Measurements from ENCODE around the gene FAM83D. TPM values are rescaled to one million over a fixed set of nuclear protein-coding genes. Genes with fewer than 3 reads are reported as not detected.

FAM83D gene
- total and polyA plus RNA-seq, 2 of the 4 experiments (the other 2 are of a cell fraction): 20.4 to 26.4 TPM

DNA sequence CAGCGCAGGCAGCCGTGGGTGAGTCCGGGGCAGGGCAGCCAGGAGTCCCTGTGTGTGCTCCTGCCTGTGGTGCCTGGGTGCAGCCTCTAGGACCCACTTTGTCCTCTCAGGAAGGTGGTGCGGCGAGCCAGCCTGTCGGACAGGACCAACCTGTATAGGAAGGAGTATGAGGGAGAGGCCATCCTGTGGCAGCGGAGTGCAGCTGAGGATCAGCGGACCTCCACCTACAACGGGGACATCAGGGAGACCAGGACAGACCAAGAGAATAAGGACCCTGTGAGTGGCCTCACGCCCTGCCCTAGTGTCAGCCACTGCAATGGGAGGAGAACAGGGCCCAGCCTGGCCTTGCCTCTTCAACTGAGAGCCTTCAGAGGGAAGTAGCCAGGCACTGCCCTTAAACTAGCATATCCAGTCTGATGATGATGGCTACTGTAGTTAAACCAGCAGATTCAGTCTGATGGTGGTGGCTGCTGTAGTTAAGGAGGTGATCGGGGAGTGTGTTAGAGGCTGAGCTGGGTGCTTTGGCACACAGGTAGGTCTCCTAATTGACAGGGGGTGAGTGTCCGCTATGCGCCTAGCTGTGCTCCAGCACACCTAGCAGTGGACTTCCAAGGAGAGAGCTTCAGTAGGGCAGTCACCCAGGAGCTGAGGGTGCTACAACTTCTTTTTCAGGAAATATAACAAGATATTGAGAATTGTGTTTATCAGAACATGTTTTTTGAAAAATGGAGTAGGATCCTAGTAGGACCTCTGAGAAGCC, 18.1 kb upstream of the FAM83D start:
- no peak for TF ChIP-seq RCOR1 (IDR thresholded peaks at IDR 0.05; ENCODE audit: insufficient replicate concordance, low read length)
- no peak overlapping the region for H2AFZ ChIP-seq (replicated peaks; ENCODE audit: low read length, poor library complexity)
- no peak overlapping the region for H3K14ac ChIP-seq (replicated peaks; ENCODE audit: low read depth, low read length)
- no peaks in the 10 kb centered on the region for H3K79me1 ChIP-seq (ENCODE audit: low read depth in 1 of 2, low read length in 2 of 2)
- whole genome bisulfite sequencing, 2 experiments (ENCODE audit: extremely low coverage in 2 of 2, insufficient read length in 1 of 2): 80% methylated on average over 1 of the region's 13 CpGs; no CpG with 5 or more reads in 1 of the 2 experiments
- H3K36me3 ChIP-seq (ENCODE audit: control insufficient read depth, insufficient read depth, low read length): no peaks in the 10 kb centered on the region
- DNase-seq: no peak
- H2BK5ac ChIP-seq (ENCODE audit: low read depth, low read length, poor library complexity, severe bottlenecking): no peak overlapping the region
- no peak overlapping the region for H3K9ac ChIP-seq (ENCODE audit: low read depth, low read length)
- peaks cover 14% of the 10 kb centered on the region for H3K27me3 ChIP-seq (ENCODE audit: control insufficient read depth, insufficient read depth, low read length)
- H2AK9ac ChIP-seq (replicated peaks; ENCODE audit: low read depth, low read length, poor library complexity): no peak overlapping the region
- H3K4me2 ChIP-seq (ENCODE audit: low read depth, low read length): no peak overlapping the region
- no peaks in the 10 kb centered on the region for H3K9me1 ChIP-seq (ENCODE audit: insufficient read depth, low read length)
- no peaks in the 10 kb centered on the region for H4K20me1 ChIP-seq (ENCODE audit: insufficient read depth, low read length)
- no peak overlapping the region for H2BK20ac ChIP-seq (ENCODE audit: low read depth, low read length)
- H4K91ac ChIP-seq (ENCODE audit: insufficient read depth, low read depth, low read length): no peak overlapping the region
- no peak overlapping the region for H4K5ac ChIP-seq (ENCODE audit: low read depth, low read length)
- no peak overlapping the region for H2BK120ac ChIP-seq (ENCODE audit: low read depth, low read length)
- no peak overlapping the region for H4K8ac ChIP-seq (ENCODE audit: low read depth in 2 of 2, low read length in 2 of 2)
- ATAC-seq (ENCODE audit: low read depth): no peak
- dilution Hi-C loops (cut with HindIII; ENCODE audit: low sequenced_read_pairs, unreplicated experiment) (no loop called here), intact Hi-C loops (cut with micrococcal nuclease) (no loop called here), in situ Hi-C loops (cut with MboI; ENCODE audit: low sequenced_read_pairs) (no loop called here)
- no peak overlapping the region for H3K27ac ChIP-seq (ENCODE audit: insufficient read depth, low read length)
- no peak overlapping the region for H3K4ac ChIP-seq (ENCODE audit: low read depth, low read length)
- H3K23ac ChIP-seq (ENCODE audit: low read depth, low read length): no peak overlapping the region
- POLR2A ChIA-PET (ENCODE audit: unreplicated experiment): no interaction called here
- no peak overlapping the region for H3K4me3 ChIP-seq (ENCODE audit: insufficient read depth, low read depth, low read length)
- H3K4me1 ChIP-seq (ENCODE audit: control insufficient read depth, insufficient read depth, low read length): no peaks in the 10 kb centered on the region
- H2AK5ac ChIP-seq (ENCODE audit: low read depth, low read length): no peak overlapping the region
- no peak overlapping the region for H3K56ac ChIP-seq (ENCODE audit: extremely low read depth, insufficient read depth, low read length)
- BruUV-seq (replicated peaks): no TSS peak
- CTCF ChIA-PET: no interaction called here
- no peak overlapping the region for H3K18ac ChIP-seq (ENCODE audit: low read depth, low read length)
- H3K9me3 ChIP-seq (ENCODE audit: control insufficient read depth, insufficient read depth, low read length): peaks cover 2% of the 10 kb centered on the region; the same call in 1 of the 2 replicates
- H2BK15ac ChIP-seq (ENCODE audit: low read depth, low read length): no peak overlapping the region

All from IMR-90 (cell line).